ENCODE measurements around the gene PMEL.

DNA sequence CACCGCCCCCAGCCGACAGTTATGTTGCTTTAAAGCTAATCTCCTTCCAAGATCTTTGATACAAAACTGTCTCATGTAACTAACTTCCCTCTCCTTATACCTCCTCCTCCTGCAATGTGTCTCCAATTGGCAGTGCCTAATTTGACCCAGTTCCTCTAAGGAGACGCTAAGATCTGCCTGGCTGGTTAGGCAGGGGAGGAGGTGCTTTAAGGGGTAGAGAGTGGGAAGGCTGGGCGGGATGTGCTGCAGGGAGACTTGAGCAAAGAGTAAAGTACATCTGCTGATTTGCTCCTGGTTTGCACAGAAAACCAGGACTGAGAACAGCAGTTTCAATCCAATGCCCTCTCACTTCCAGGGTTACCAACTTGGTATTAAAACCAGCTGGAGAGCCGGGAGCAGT lies 47.6 kb upstream of the PMEL start:
- TF ChIP-seq POLR2AphosphoS5 (IDR thresholded peaks at IDR 0.05; ENCODE audit: low read depth, low read length) = no peak
- TF ChIP-seq, protein P1, sequence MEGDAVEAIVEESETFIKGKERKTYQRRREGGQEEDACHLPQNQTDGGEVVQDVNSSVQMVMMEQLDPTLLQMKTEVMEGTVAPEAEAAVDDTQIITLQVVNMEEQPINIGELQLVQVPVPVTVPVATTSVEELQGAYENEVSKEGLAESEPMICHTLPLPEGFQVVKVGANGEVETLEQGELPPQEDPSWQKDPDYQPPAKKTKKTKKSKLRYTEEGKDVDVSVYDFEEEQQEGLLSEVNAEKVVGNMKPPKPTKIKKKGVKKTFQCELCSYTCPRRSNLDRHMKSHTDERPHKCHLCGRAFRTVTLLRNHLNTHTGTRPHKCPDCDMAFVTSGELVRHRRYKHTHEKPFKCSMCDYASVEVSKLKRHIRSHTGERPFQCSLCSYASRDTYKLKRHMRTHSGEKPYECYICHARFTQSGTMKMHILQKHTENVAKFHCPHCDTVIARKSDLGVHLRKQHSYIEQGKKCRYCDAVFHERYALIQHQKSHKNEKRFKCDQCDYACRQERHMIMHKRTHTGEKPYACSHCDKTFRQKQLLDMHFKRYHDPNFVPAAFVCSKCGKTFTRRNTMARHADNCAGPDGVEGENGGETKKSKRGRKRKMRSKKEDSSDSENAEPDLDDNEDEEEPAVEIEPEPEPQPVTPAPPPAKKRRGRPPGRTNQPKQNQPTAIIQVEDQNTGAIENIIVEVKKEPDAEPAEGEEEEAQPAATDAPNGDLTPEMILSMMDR (IDR thresholded peaks at IDR 0.05) = no peak
- TF ChIP-seq, protein P2, sequence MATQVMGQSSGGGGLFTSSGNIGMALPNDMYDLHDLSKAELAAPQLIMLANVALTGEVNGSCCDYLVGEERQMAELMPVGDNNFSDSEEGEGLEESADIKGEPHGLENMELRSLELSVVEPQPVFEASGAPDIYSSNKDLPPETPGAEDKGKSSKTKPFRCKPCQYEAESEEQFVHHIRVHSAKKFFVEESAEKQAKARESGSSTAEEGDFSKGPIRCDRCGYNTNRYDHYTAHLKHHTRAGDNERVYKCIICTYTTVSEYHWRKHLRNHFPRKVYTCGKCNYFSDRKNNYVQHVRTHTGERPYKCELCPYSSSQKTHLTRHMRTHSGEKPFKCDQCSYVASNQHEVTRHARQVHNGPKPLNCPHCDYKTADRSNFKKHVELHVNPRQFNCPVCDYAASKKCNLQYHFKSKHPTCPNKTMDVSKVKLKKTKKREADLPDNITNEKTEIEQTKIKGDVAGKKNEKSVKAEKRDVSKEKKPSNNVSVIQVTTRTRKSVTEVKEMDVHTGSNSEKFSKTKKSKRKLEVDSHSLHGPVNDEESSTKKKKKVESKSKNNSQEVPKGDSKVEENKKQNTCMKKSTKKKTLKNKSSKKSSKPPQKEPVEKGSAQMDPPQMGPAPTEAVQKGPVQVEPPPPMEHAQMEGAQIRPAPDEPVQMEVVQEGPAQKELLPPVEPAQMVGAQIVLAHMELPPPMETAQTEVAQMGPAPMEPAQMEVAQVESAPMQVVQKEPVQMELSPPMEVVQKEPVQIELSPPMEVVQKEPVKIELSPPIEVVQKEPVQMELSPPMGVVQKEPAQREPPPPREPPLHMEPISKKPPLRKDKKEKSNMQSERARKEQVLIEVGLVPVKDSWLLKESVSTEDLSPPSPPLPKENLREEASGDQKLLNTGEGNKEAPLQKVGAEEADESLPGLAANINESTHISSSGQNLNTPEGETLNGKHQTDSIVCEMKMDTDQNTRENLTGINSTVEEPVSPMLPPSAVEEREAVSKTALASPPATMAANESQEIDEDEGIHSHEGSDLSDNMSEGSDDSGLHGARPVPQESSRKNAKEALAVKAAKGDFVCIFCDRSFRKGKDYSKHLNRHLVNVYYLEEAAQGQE (IDR thresholded peaks at IDR 0.05; ENCODE audit: insufficient read depth in 1 of 2, low read depth in 2 of 2, low read length in 1 of 2) = no peak
- no peak for TF ChIP-seq TCF7L2 (IDR thresholded peaks at IDR 0.05; ENCODE audit: low read depth, low read length)
